CD4-positive, alpha-beta memory T cell (primary cell): ENCODE measurements around the gene RGS10. TPM values are rescaled to one million over a fixed set of nuclear protein-coding genes. Genes with fewer than 3 reads are reported as not detected.

ENCODE experiments used
- CTCF ChIA-PET: fragments of 350-600 bp; sonication (Branson Sonifier 250); formaldehyde crosslinking; loops from one replicate; lab custom pipeline; 2021; ENCODE audit warnings: inconsistent platforms; ENCODE audit not compliant: partially characterized antibody; lab: Charles Lee
- POLR2A ChIA-PET: fragments of 350-600 bp; sonication (Branson Sonifier 250); formaldehyde crosslinking; loops from one replicate; lab custom pipeline; 2021; ENCODE audit not compliant: partially characterized antibody; lab: Charles Lee
- DNase-seq, 5 donors: peaks; one replicate each; pipeline versions ENCODE4 v3.0.0 to v3.0.0-alpha.2; 2020 to 2022; ENCODE audit warnings: mixed read lengths in 1 of 5
- H3K27ac ChIP-seq: one replicate; pipeline ENCODE4 v1.7.0; 2013; ENCODE audit warnings: low read depth, low read length
- H3K27me3 ChIP-seq: 2 replicates; pipeline ENCODE4 v1.7.0; 2013; ENCODE audit warnings: mild to moderate bottlenecking, low read length, moderate library complexity; ENCODE audit not compliant: insufficient read depth
- H3K36me3 ChIP-seq: 2 replicates; pipeline ENCODE4 v1.7.0; 2013; ENCODE audit warnings: mild to moderate bottlenecking, low read length, moderate library complexity; ENCODE audit not compliant: insufficient read depth
- H3K4me1 ChIP-seq: 2 replicates; pipeline ENCODE4 v1.7.0; 2013; ENCODE audit warnings: mild to moderate bottlenecking, low read length, moderate library complexity; ENCODE audit not compliant: insufficient read depth
- H3K4me3 ChIP-seq, 2 donors: one replicate each; pipeline ENCODE4 v1.7.0; 2013; ENCODE audit warnings: low read length in 2 of 2, mild to moderate bottlenecking in 1 of 2
- H3K9me3 ChIP-seq, 2 donors: one replicate each; pipeline ENCODE4 v1.7.0; 2013; ENCODE audit warnings: low read length in 2 of 2, control low read depth in 1 of 2; ENCODE audit not compliant: control insufficient read depth in 1 of 2
- H3K27ac Mint-ChIP-seq, 7 donors: one replicate each; pipeline ENCODE4 v1.8.0; 2020 to 2021; ENCODE audit warnings: mixed read lengths in 7 of 7, mild to moderate bottlenecking in 6 of 7, inconsistent platforms in 3 of 7, moderate library complexity in 3 of 7
- H3K27me3 Mint-ChIP-seq, 2 donors: one replicate each; pipeline ENCODE4 v1.8.0; 2020 to 2021; ENCODE audit warnings: mixed read lengths in 2 of 2
- H3K36me3 Mint-ChIP-seq, 2 donors: one replicate each; pipeline ENCODE4 v1.8.0; 2020 to 2021; ENCODE audit warnings: mixed read lengths in 2 of 2, inconsistent platforms in 1 of 2, mild to moderate bottlenecking in 1 of 2
- H3K4me1 Mint-ChIP-seq, 4 donors: one replicate each; pipeline ENCODE4 v1.8.0; 2020 to 2021; ENCODE audit warnings: mixed read lengths in 4 of 4, mild to moderate bottlenecking in 1 of 4
- H3K4me3 Mint-ChIP-seq, 8 donors: one replicate each; pipeline ENCODE4 v1.8.0; 2020 to 2021; ENCODE audit warnings: mixed read lengths in 8 of 8, mild to moderate bottlenecking in 7 of 8, moderate library complexity in 6 of 8, inconsistent platforms in 3 of 8
- H3K9me3 Mint-ChIP-seq, 8 donors: one replicate each; pipeline ENCODE4 v1.8.0; 2020 to 2021; ENCODE audit warnings: mixed read lengths in 8 of 8, mild to moderate bottlenecking in 5 of 8, inconsistent platforms in 3 of 8, moderate library complexity in 1 of 8
- intact Hi-C: fragments of 100-400 bp; cut with micrococcal nuclease; formaldehyde crosslinking; loops from one replicate; pipeline ENCODE4 v1.15.1; 2023
- polyA plus RNA-seq, 2 donors: library from polyadenylated mRNA; unstranded; fragments of 300-500 nt; fragmentation: Illumina TruSeq; gene quantifications; one replicate each; pipeline ENCODE4 v1.2.3, GENCODE V29; 2021
- total RNA-seq, 2 experiments: library from RNA; stranded (reverse); gene quantifications; one replicate each; pipeline ENCODE4 v1.2.3, GENCODE V29; 2021

Gene RGS10
- total and polyA plus RNA-seq, 4 experiments from 2014 or later: 115 to 187 (median 137) TPM

GRCh38 chr10:119478811-119479341, 63.6 kb downstream of the RGS10 start:
- CTCF ChIA-PET: interaction anchor here (0.6 to 3.5 kb wide), 9 partner anchors 9 to 279 kb away, joined by 3 to 18 read pairs (median 6); partner anchors contain the start of gene RGS10
- Mint-ChIP-seq H3K27me3 (no peaks in the 10 kb centered on the region), H3K9me3 (peaks cover 0 to 2% (median 0%) of the 10 kb centered on the region in 8 donors), H3K4me3 (peak overlapping the region; percentile 16 to 85 (median 71)), H3K36me3 (no peaks in the 10 kb centered on the region), H3K27ac (peak overlapping the region; percentile 43 to 90 (median 88)), H3K4me1 (peaks cover 24 to 36% (median 30%) of the 10 kb centered on the region in 4 donors)
- peak; percentile 37 to 53 (median 44) for DNase-seq
- Histone ChIP-seq H3K27ac (no peak overlapping the region), H3K4me3 (no peak overlapping the region), H3K27me3 (no peaks in the 10 kb centered on the region), H3K36me3 (no peaks in the 10 kb centered on the region), H3K4me1 (peaks cover 30% of the 10 kb centered on the region), H3K9me3 (no peaks in the 10 kb centered on the region)
- POLR2A ChIA-PET: interaction anchor here (0.6 to 3.4 kb wide), 13 partner anchors 9 to 183 kb away, joined by 3 to 16 read pairs (median 4); partner anchors contain the start of genes BAG3, RGS10 and TIAL1
- intact Hi-C loops: loop anchor here (1.0 to 5.0 kb wide), 2 partner anchors 23 to 38 kb away; no protein-coding TSS in a partner anchor

DNA sequence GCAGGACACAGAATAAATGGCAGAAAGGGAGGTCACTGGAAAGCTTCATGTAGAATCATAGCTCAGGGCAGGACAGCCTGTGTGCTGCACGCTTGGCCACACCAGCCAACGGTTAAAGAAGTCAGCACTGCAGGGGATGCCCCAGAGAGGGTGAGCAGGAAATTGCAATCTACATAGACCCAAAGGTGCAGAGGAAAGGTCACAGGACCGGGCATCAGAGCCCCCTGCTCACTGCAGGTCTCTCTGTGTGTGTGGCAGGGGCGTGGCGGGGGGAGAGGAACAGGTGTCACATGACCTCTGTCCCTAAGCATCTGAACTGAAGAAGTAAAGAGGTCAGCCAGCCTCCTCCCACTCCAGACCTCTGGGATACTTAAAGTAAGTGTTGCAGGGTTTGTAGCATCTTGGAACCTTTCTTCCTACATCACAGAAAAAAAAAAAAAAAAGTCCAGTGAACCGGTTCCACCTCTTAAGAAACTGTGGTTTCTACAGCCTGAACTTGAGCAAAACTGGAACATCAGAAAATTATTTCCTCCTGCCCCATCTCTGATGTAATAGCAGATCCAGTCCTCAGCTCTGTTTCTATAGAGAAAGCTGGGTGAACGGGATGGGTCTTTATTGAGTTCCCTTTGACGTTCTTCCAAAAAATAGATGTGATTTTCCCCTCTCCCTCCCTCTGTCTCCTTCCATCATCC, 64.3 kb downstream of the RGS10 start:
- H3K27me3 ChIP-seq: no peaks in the 10 kb centered on the region
- Mint-ChIP-seq H3K27ac (peak overlapping the region; percentile 64 to 90 (median 88)), H3K9me3 (no peaks in the 10 kb centered on the region), H3K27me3 (no peaks in the 10 kb centered on the region), H3K4me1 (peaks cover 24 to 38% (median 30%) of the 10 kb centered on the region in 4 donors), H3K36me3 (no peaks in the 10 kb centered on the region), H3K4me3 (peak overlapping the region; percentile 26 to 85 (median 71))
- intact Hi-C loops: loop anchor here (1.0 to 5.0 kb wide), 2 partner anchors 24 to 39 kb away; no protein-coding TSS in a partner anchor
- ChIA-PET POLR2A (interaction anchor here (0.6 to 3.4 kb wide), 13 partner anchors 9 to 183 kb away, joined by 3 to 16 read pairs (median 4); partner anchors contain the start of genes BAG3, RGS10 and TIAL1), CTCF (interaction anchor here (0.6 to 3.5 kb wide), 9 partner anchors 10 to 279 kb away, joined by 3 to 18 read pairs (median 6); partner anchors contain the start of gene RGS10)
- no peaks in the 10 kb centered on the region for H3K36me3 ChIP-seq
- H3K9me3 ChIP-seq: no peaks in the 10 kb centered on the region
- peak overlapping the region; percentile 11 for H3K27ac ChIP-seq
- peaks cover 30% of the 10 kb centered on the region for H3K4me1 ChIP-seq
- peak overlapping the region in 1 of 2 donors; percentile 13 for H3K4me3 ChIP-seq
- DNase-seq: peak in 4 of 5 donors; percentile 33 to 45 (median 36)

- peak overlapping the region in 1 of 2 donors; percentile 13 for H3K4me3 ChIP-seq
- H3K36me3 ChIP-seq: no peaks in the 10 kb centered on the region
Measured at GRCh38 chr10:119477444-119477843, 65.1 kb downstream of the RGS10 start.

GRCh38 chr10:119474606-119475005, 67.9 kb downstream of the RGS10 start:
- Mint-ChIP-seq H3K9me3 (no peaks in the 10 kb centered on the region), H3K4me1 (peaks cover 24 to 35% (median 29%) of the 10 kb centered on the region in 4 donors), H3K36me3 (no peaks in the 10 kb centered on the region), H3K27ac (no peak overlapping the region), H3K27me3 (no peaks in the 10 kb centered on the region), H3K4me3 (no peak overlapping the region)
- intact Hi-C loops: loop anchor here (5.0 kb wide), 1 partner anchor 43 kb away; no protein-coding TSS in a partner anchor
- no peaks in the 10 kb centered on the region for H3K36me3 ChIP-seq
- DNase-seq: no peak
- H3K27ac ChIP-seq: no peak overlapping the region
- POLR2A ChIA-PET: no interaction called here
- H3K27me3 ChIP-seq: no peaks in the 10 kb centered on the region
- peaks cover 29% of the 10 kb centered on the region for H3K4me1 ChIP-seq
- H3K9me3 ChIP-seq: no peaks in the 10 kb centered on the region
- CTCF ChIA-PET: interaction anchor here (1.2 kb wide), 1 partner anchor 15 kb away, joined by 3 read pairs; no protein-coding TSS in a partner anchor
- no peak overlapping the region for H3K4me3 ChIP-seq

More at GRCh38 chr10:119477444-119477843, 65.1 kb downstream of the RGS10 start:
- H3K27me3 ChIP-seq: no peaks in the 10 kb centered on the region
- Mint-ChIP-seq H3K27me3 (no peaks in the 10 kb centered on the region), H3K4me3 (peak overlapping the region in 4 of 8 donors; percentile 32 to 85 (median 72)), H3K27ac (peak overlapping the region in 6 of 7 donors; percentile 64 to 89 (median 80)), H3K36me3 (no peaks in the 10 kb centered on the region), H3K9me3 (no peaks in the 10 kb centered on the region), H3K4me1 (peaks cover 24 to 38% (median 30%) of the 10 kb centered on the region in 4 donors)
- DNase-seq: no peak
- intact Hi-C loops: loop anchor here (5.0 kb wide), 1 partner anchor 40 kb away; no protein-coding TSS in a partner anchor
- ChIA-PET CTCF (interaction anchor here (2.9 to 3.5 kb wide), 2 partner anchors 12 to 65 kb away, joined by 17 to 18 read pairs; partner anchors contain the start of gene RGS10), POLR2A (interaction anchor here (1.7 kb wide), 2 partner anchors 8 to 10 kb away, joined by 3 to 8 read pairs; no protein-coding TSS in a partner anchor)
- peak overlapping the region; percentile 11 for H3K27ac ChIP-seq
- no peaks in the 10 kb centered on the region for H3K9me3 ChIP-seq
- peaks cover 30% of the 10 kb centered on the region for H3K4me1 ChIP-seq

GRCh38 chr10:119473771-119474170, 68.7 kb downstream of the RGS10 start:
- no peaks in the 10 kb centered on the region for H3K27me3 Mint-ChIP-seq
- ChIA-PET POLR2A (no interaction called here), CTCF (interaction anchor here (1.2 kb wide), 1 partner anchor 16 kb away, joined by 3 read pairs; no protein-coding TSS in a partner anchor)
- no peaks in the 10 kb centered on the region for H3K36me3 ChIP-seq
- H3K4me1 Mint-ChIP-seq: peaks cover 16 to 27% (median 20%) of the 10 kb centered on the region in 4 donors
- H3K4me3 ChIP-seq: no peak overlapping the region
- no peak overlapping the region for H3K27ac ChIP-seq
- H3K27ac Mint-ChIP-seq: peak overlapping the region in 1 of 7 donors; percentile 10
- no peaks in the 10 kb centered on the region for H3K27me3 ChIP-seq
- intact Hi-C loops: no loop called here
- H3K4me3 Mint-ChIP-seq: no peak overlapping the region
- H3K36me3 Mint-ChIP-seq: no peaks in the 10 kb centered on the region
- no peak for DNase-seq
- no peaks in the 10 kb centered on the region for H3K9me3 ChIP-seq
- peaks cover 20% of the 10 kb centered on the region for H3K4me1 ChIP-seq
- no peaks in the 10 kb centered on the region for H3K9me3 Mint-ChIP-seq

GRCh38 chr10:119470920-119471702, 71.4 kb downstream of the RGS10 start:
- no peaks in the 10 kb centered on the region for H3K27me3 ChIP-seq
- no peak overlapping the region for H3K4me3 Mint-ChIP-seq
- no peaks in the 10 kb centered on the region for H3K27me3 Mint-ChIP-seq
- H3K4me1 Mint-ChIP-seq: peaks cover 7 to 17% (median 13%) of the 10 kb centered on the region in 4 donors
- no peaks in the 10 kb centered on the region for H3K9me3 ChIP-seq
- ChIA-PET POLR2A (no interaction called here), CTCF (interaction anchor here (1.3 kb wide), 1 partner anchor 272 kb away, joined by 3 read pairs; no protein-coding TSS in a partner anchor)
- H3K36me3 Mint-ChIP-seq: no peaks in the 10 kb centered on the region
- no peak overlapping the region for H3K27ac Mint-ChIP-seq
- no peaks in the 10 kb centered on the region for H3K9me3 Mint-ChIP-seq
- no peak overlapping the region for H3K27ac ChIP-seq
- intact Hi-C loops: no loop called here
- peaks cover 9% of the 10 kb centered on the region for H3K4me1 ChIP-seq
- no peak overlapping the region for H3K4me3 ChIP-seq
- no peak for DNase-seq
- H3K36me3 ChIP-seq: no peaks in the 10 kb centered on the region
